ENCODE measurements around the gene AQP12B. TPM values are rescaled to one million over a fixed set of nuclear protein-coding genes. Genes with fewer than 3 reads are reported as not detected.

AQP12B gene
- polyA plus RNA-seq, 1 donor (not counting 4 experiments of a cell fraction or from before 2014, with no cell fraction given) = not detected

GRCh38 chr2:240688553-240688919, 5.9 kb upstream of the AQP12B start:
- H3K9ac ChIP-seq (ENCODE audit: control insufficient read depth, extremely low read depth, insufficient read depth, low read length) = no peak overlapping the region
- H2AFZ ChIP-seq (ENCODE audit: control insufficient read depth, low read length) = no peak overlapping the region
- TF ChIP-seq EZH2 (IDR thresholded peaks at IDR 0.05; ENCODE audit: low read length) (no peak), CTCF (optimal IDR thresholded peaks at IDR 0.05 in 1 of 3, IDR thresholded peaks at IDR 0.05 in 1 of 3, conservative IDR thresholded peaks at IDR 0.05 in 1 of 3; ENCODE audit: extremely low read depth in 1 of 3, insufficient read depth in 2 of 3, low read length in 3 of 3) (no peak)
- no peak for DNase-seq (ENCODE audit: low read depth, low spot score)
- dilution Hi-C loops (cut with MboI; ENCODE audit: extremely low pct_ligation_motif_present, low sequenced_read_pairs) = no loop called here
- H3K27me3 ChIP-seq (ENCODE audit: control insufficient read depth, extremely low read depth, insufficient read depth, low read length) = peaks cover 16% of the 10 kb centered on the region
- H3K4me1 ChIP-seq (ENCODE audit: control insufficient read depth, extremely low read depth, insufficient read depth, low read length) = no peaks in the 10 kb centered on the region
- no peaks in the 10 kb centered on the region for H3K9me1 ChIP-seq (ENCODE audit: control insufficient read depth, extremely low read depth, insufficient read depth, low read length)
- H3K4me2 ChIP-seq (ENCODE audit: control insufficient read depth, extremely low read depth, insufficient read depth, low read depth, low read length) = no peak overlapping the region
- no peaks in the 10 kb centered on the region for H4K20me1 ChIP-seq (ENCODE audit: control insufficient read depth, extremely low read depth, insufficient read depth, low read length)
- H3K9me3 ChIP-seq (ENCODE audit: control insufficient read depth, low read depth, low read length) = no peaks in the 10 kb centered on the region
- no peak overlapping the region for H3K4me3 ChIP-seq (ENCODE audit: control insufficient read depth in 2 of 3, extremely low read depth in 1 of 3, insufficient read depth in 2 of 3, low read depth in 1 of 3, low read length in 3 of 3)
- FAIRE-seq = no peak
- H3K27ac ChIP-seq (ENCODE audit: control insufficient read depth, insufficient read depth, low read length) = no peak overlapping the region
- no peaks in the 10 kb centered on the region for H3K36me3 ChIP-seq (ENCODE audit: control insufficient read depth in 2 of 2, extremely low read depth in 1 of 2, insufficient read depth in 2 of 2, low read length in 2 of 2)
- no peaks in the 10 kb centered on the region for H3K79me2 ChIP-seq (ENCODE audit: control insufficient read depth, insufficient read depth, low read length)

- DNase-seq (ENCODE audit: low read depth, low spot score) = no peak
- no peak overlapping the region for H3K4me3 ChIP-seq (ENCODE audit: control insufficient read depth in 2 of 3, extremely low read depth in 1 of 3, insufficient read depth in 2 of 3, low read depth in 1 of 3, low read length in 3 of 3)
- H3K36me3 ChIP-seq (ENCODE audit: control insufficient read depth in 2 of 2, extremely low read depth in 1 of 2, insufficient read depth in 2 of 2, low read length in 2 of 2) = no peaks in the 10 kb centered on the region
- H3K9me3 ChIP-seq (ENCODE audit: control insufficient read depth, low read depth, low read length) = no peaks in the 10 kb centered on the region
- H3K79me2 ChIP-seq (ENCODE audit: control insufficient read depth, insufficient read depth, low read length) = no peaks in the 10 kb centered on the region
- H3K4me2 ChIP-seq (ENCODE audit: control insufficient read depth, extremely low read depth, insufficient read depth, low read depth, low read length) = no peak overlapping the region
- no peak overlapping the region for H3K9ac ChIP-seq (ENCODE audit: control insufficient read depth, extremely low read depth, insufficient read depth, low read length)
- TF ChIP-seq EZH2 (IDR thresholded peaks at IDR 0.05; ENCODE audit: low read length) (no peak), CTCF (optimal IDR thresholded peaks at IDR 0.05 in 1 of 3, IDR thresholded peaks at IDR 0.05 in 1 of 3, conservative IDR thresholded peaks at IDR 0.05 in 1 of 3; ENCODE audit: extremely low read depth in 1 of 3, insufficient read depth in 2 of 3, low read length in 3 of 3) (no peak)
- dilution Hi-C loops (cut with MboI; ENCODE audit: extremely low pct_ligation_motif_present, low sequenced_read_pairs) = no loop called here
- peaks cover 16% of the 10 kb centered on the region for H3K27me3 ChIP-seq (ENCODE audit: control insufficient read depth, extremely low read depth, insufficient read depth, low read length)
- H3K27ac ChIP-seq (ENCODE audit: control insufficient read depth, insufficient read depth, low read length) = no peak overlapping the region
- no peaks in the 10 kb centered on the region for H4K20me1 ChIP-seq (ENCODE audit: control insufficient read depth, extremely low read depth, insufficient read depth, low read length)
- no peak for FAIRE-seq
- H3K4me1 ChIP-seq (ENCODE audit: control insufficient read depth, extremely low read depth, insufficient read depth, low read length) = no peaks in the 10 kb centered on the region
- no peaks in the 10 kb centered on the region for H3K9me1 ChIP-seq (ENCODE audit: control insufficient read depth, extremely low read depth, insufficient read depth, low read length)
- H2AFZ ChIP-seq (ENCODE audit: control insufficient read depth, low read length) = no peak overlapping the region
These were observed 5.3 kb upstream of the AQP12B start for GRCh38 chr2:240687741-240688552.
